GM18867 (cell line): Measurements from ENCODE around the gene NTRK2.
"Not testable (repeated sequence)": the region's sequence is repeated elsewhere in the genome, so short reads cannot be mapped to it uniquely, and the experiment has no call there.

Experiments
- ATAC-seq: cut with Tn5 transposase; IDR thresholded peaks from one replicate; pipeline ENCODE4 v1.9.1; 2021; ENCODE audit warnings: mild to moderate bottlenecking, moderate library complexity; ENCODE audit not compliant: unreplicated experiment

The NTRK2 gene

GRCh38 chr9:84874596-84874995 is 205.1 kb downstream of the NTRK2 start:
- no peak for ATAC-seq

- no peak for ATAC-seq
Measured at GRCh38 chr9:84875193-84875592, 205.7 kb downstream of the NTRK2 start.

- no peak for ATAC-seq
Measured at GRCh38 chr9:84879631-84880030, 210.1 kb downstream of the NTRK2 start.

GRCh38 chr9:84880835-84881234 is 211.3 kb downstream of the NTRK2 start:
- no peak for ATAC-seq

GRCh38 chr9:84886866-84887265 is 217.3 kb downstream of the NTRK2 start:
- no peak for ATAC-seq

GRCh38 chr9:84891924-84892323 is 222.4 kb downstream of the NTRK2 start:
- no peak for ATAC-seq

- no peak for ATAC-seq
Measured at GRCh38 chr9:84893419-84894128, 224.0 kb downstream of the NTRK2 start.

GRCh38 chr9:84894859-84895258 is 225.3 kb downstream of the NTRK2 start:
- ATAC-seq: no peak

GRCh38 chr9:84897362-84898094 is 228.0 kb downstream of the NTRK2 start:
- no peak for ATAC-seq

GRCh38 chr9:84898188-84898587 is 228.7 kb downstream of the NTRK2 start:
- ATAC-seq: no peak

DNA sequence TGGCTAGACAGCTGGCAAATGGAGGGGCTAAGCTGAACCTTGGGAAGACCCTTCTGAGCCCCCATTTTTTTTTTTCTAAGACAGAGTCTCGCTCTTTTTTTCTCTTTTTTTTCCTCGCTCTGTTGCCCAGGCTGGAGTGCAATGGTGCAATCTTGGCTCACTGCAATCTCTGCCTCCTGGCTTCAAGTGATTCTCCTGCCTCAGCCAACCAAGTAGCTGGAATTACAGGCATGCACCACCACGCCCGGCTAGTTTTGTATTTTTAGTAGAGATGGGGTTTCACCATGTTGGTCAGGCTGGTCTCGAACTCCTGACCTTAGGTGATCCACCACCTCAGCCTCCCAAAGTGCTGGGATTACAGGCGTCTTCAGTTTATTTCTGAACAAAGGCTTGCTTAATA is 229.1 kb downstream of the NTRK2 start:
- not testable (repeated sequence) for ATAC-seq

GRCh38 chr9:84899326-84899725 is 229.8 kb downstream of the NTRK2 start:
- no peak for ATAC-seq

GRCh38 chr9:84900421-84900820 is 230.9 kb downstream of the NTRK2 start:
- no peak for ATAC-seq

- no peak for ATAC-seq
Measured at GRCh38 chr9:84903963-84904362, 234.4 kb downstream of the NTRK2 start.

GRCh38 chr9:84916769-84917168 is 247.2 kb downstream of the NTRK2 start:
- no peak for ATAC-seq

GRCh38 chr9:84917366-84918070 is 248.0 kb downstream of the NTRK2 start:
- ATAC-seq: peak; percentile 74

DNA sequence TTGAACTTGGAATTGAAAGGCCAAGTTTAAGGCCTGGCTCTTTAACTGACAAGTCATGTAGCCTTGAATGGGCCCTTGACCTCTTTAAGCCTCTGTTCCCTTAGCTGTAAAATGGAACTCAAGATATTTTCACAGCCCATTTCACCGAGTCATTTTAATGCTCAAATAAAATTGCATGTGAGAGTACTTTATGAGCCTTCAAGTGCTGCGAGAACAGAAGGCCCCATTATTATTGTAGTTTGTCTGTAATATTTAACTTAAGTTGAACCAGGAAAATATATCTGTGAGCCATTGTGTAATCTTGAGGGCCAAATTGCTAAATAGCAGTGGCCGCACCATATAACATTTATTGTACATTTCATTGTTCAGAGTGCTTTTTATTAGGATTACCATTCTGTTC is 249.9 kb downstream of the NTRK2 start:
- no peak for ATAC-seq

DNA sequence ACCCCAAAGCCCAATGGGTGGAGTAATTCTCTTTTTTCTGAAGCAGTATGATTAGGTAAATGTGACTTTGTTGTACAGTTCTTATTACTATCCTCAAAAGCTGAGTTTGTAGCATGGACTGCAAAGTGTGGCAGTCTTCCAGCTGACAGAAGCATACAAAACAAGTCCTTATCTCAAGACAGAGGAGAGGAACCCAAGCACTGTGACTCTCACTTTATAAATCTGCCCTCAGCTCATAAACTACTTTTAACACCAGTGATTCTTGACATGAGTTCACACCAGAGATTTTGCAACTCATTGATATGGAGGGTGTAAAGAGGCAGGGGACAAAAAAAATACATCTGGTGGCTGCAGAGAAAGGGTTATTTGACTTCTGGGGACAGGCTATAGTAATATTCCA is 251.6 kb downstream of the NTRK2 start:
- ATAC-seq: no peak

GRCh38 chr9:84922051-84922450 is 252.5 kb downstream of the NTRK2 start:
- ATAC-seq: no peak

DNA sequence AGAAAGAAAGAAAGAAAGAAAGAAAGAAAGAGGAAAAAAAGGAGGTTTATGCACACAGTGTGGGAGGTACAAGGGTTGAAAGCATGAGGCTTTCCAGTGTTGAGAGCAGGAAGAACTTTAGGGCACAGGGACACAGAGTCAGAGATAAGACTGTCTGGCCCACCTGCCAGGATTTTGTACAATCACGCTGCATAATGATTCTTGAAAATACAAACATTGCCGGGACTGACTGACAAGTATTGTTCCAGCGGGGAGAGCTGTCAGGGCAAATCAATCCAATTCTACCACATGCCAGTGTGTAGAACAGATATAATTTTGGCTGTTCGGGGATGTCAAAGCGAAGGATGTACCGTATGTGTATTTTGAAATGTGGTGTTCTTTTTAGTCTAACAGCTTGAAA is 254.7 kb downstream of the NTRK2 start:
- ATAC-seq: no peak

GRCh38 chr9:84925225-84925872 is 255.8 kb downstream of the NTRK2 start:
- ATAC-seq: no peak
